Ectodermal cell (in vitro differentiated cells): Measurements from ENCODE around the gene LAPTM4A.

Experiments used
- H3K27ac ChIP-seq: 2 replicates; pipeline ENCODE4 v1.7.0; 2013; ENCODE audit warnings: mild to moderate bottlenecking, low read depth, low read length; ENCODE audit not compliant: insufficient read depth, poor library complexity, severe bottlenecking
- H3K27me3 ChIP-seq: 2 replicates; pipeline ENCODE4 v1.7.0; 2013; ENCODE audit warnings: mild to moderate bottlenecking, low read length; ENCODE audit not compliant: insufficient read depth, control insufficient read depth, poor library complexity, severe bottlenecking
- H3K36me3 ChIP-seq: one replicate; pipeline ENCODE4 v1.7.0; 2013; ENCODE audit warnings: low read length; ENCODE audit not compliant: control insufficient read depth, insufficient read depth
- H3K4me1 ChIP-seq: one replicate; pipeline ENCODE4 v1.7.0; 2013; ENCODE audit warnings: low read length; ENCODE audit not compliant: control insufficient read depth, insufficient read depth
- H3K4me3 ChIP-seq: 2 replicates; pipeline ENCODE4 v1.7.0; 2013; ENCODE audit warnings: low read depth, low read length, control low read depth; ENCODE audit not compliant: insufficient read depth
- H3K9me3 ChIP-seq: 2 replicates; pipeline ENCODE4 v1.7.0; 2013; ENCODE audit warnings: mild to moderate bottlenecking, low read length, moderate library complexity; ENCODE audit not compliant: control insufficient read depth
- WGBS, 2 experiments: methylation state at CpG; one replicate each; pipeline ENCODE4 v1.1.7; 2013; ENCODE audit warnings: missing lambda C conversion rate in 2 of 2; 5-methylcytosine and 5-hydroxymethylcytosine counted together

Gene LAPTM4A

GRCh38 chr2:20023688-20024087, 27.7 kb downstream of the LAPTM4A start:
- H3K9me3 ChIP-seq, result no peaks in the 10 kb centered on the region
- 93 to 95% methylated on average over 4 of the region's 4 CpGs for WGBS, 2 experiments
- H3K4me1 ChIP-seq, result no peaks in the 10 kb centered on the region
- no peaks in the 10 kb centered on the region for H3K36me3 ChIP-seq
- no peaks in the 10 kb centered on the region for H3K27me3 ChIP-seq
- H3K27ac ChIP-seq, result no peak overlapping the region
- H3K4me3 ChIP-seq, result no peak overlapping the region

GRCh38 chr2:20021405-20022009, 29.9 kb downstream of the LAPTM4A start:
- no peaks in the 10 kb centered on the region for H3K27me3 ChIP-seq
- 85 to 90% methylated on average over 3 of the region's 3 CpGs for WGBS, 2 experiments
- no peaks in the 10 kb centered on the region for H3K9me3 ChIP-seq
- H3K4me3 ChIP-seq, result no peak overlapping the region
- no peak overlapping the region for H3K27ac ChIP-seq
- no peaks in the 10 kb centered on the region for H3K36me3 ChIP-seq
- no peaks in the 10 kb centered on the region for H3K4me1 ChIP-seq

DNA sequence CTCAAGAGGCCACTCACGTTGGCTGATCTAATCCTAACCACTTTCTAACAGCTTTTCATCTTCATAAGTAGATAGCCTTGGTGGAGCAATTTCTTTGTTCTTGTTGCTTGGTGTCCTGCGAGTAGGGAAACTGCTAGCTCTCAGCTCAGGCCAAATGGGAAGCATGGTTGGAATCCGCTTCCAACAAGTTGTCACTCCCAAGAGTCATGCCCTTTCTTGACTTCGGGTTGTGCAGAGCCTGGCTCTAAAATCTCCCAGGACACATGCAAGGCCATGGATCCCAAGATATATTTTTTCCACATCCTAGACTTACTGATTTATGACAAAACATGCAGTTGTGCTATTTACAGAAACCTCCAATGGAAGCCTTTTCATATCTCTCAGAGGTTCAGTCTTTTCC, 31.7 kb downstream of the LAPTM4A start:
- Histone ChIP-seq H3K4me1 (no peaks in the 10 kb centered on the region), H3K36me3 (no peaks in the 10 kb centered on the region), H3K27me3 (no peaks in the 10 kb centered on the region), H3K9me3 (no peaks in the 10 kb centered on the region), H3K4me3 (no peak overlapping the region), H3K27ac (no peak overlapping the region)
- WGBS, 2 experiments, result 95 to 96% methylated on average over 4 of the region's 4 CpGs

DNA sequence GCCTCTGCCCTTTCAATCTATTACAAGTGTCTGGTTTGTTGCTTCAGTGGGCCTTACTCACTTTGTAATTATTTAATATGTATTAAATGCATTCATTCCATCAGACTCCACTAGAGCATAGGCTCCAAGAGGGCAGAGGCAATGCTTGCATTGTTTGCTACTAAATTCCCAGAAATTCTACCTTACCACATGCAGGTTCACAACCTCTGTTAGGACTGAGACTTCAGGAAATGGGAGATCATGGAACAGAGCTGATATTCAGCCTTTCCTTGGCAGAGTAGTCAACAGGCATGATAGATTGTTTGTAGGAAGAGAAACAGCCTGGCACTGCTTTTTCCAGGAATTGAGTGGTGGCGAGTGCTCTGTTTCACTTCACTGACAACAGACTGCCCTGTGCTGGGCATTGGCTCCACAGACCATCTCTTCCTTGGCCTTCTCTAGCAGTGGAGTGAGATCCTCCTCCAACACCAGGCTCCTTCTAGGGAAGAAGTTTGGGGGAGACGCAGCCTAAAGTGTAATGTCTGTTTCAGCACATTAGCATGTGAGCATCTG, 32.8 kb downstream of the LAPTM4A start:
- Histone ChIP-seq H3K9me3 (no peaks in the 10 kb centered on the region), H3K27me3 (peaks cover 7% of the 10 kb centered on the region), H3K4me3 (no peak overlapping the region), H3K4me1 (peaks cover under 1% of the 10 kb centered on the region), H3K27ac (no peak overlapping the region), H3K36me3 (no peaks in the 10 kb centered on the region)
- WGBS, 2 experiments, result 87 to 93% methylated on average over 2 of the region's 2 CpGs

- H3K4me3 ChIP-seq, result no peak overlapping the region
- H3K9me3 ChIP-seq, result no peaks in the 10 kb centered on the region
- peaks cover 31% of the 10 kb centered on the region for H3K27me3 ChIP-seq
- no peak overlapping the region for H3K27ac ChIP-seq
- H3K36me3 ChIP-seq, result no peaks in the 10 kb centered on the region
- peaks cover 11% of the 10 kb centered on the region for H3K4me1 ChIP-seq
Observed at GRCh38 chr2:20016346-20016745, 35.1 kb downstream of the LAPTM4A start.

DNA sequence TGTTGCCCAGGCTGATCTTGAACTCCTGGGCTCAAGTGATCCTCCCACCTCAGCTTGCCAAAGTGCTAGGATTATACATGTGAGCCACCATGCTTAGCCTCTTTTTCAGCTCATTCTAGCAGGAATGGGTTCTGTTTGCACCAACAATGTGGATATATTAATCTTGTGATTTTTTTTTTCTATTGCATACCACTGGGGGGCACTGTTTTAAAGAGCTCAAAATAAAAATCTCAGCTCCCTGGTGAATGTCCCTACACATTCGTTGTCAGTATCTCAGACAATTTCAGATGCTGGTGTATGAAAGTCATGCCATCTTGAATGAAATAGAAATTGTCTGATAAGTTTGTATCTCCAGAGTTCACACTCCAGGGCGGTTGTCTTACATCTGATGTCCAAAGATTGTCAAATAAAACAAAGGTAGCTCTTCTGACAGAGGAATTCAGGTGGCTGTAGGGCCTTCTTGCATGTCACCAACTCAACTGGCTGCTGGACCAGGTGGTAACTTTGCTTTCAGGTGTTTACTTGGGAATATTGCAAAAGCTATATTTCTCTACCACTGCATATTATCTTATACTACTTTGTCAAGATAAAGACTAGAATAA, 35.8 kb downstream of the LAPTM4A start:
- Histone ChIP-seq H3K9me3 (no peaks in the 10 kb centered on the region), H3K4me3 (no peak overlapping the region), H3K27me3 (peaks cover 38% of the 10 kb centered on the region), H3K4me1 (peaks cover 15% of the 10 kb centered on the region), H3K27ac (no peak overlapping the region), H3K36me3 (no peaks in the 10 kb centered on the region)
- 25 to 32% methylated on average over 2 of the region's 2 CpGs for WGBS, 2 experiments

DNA sequence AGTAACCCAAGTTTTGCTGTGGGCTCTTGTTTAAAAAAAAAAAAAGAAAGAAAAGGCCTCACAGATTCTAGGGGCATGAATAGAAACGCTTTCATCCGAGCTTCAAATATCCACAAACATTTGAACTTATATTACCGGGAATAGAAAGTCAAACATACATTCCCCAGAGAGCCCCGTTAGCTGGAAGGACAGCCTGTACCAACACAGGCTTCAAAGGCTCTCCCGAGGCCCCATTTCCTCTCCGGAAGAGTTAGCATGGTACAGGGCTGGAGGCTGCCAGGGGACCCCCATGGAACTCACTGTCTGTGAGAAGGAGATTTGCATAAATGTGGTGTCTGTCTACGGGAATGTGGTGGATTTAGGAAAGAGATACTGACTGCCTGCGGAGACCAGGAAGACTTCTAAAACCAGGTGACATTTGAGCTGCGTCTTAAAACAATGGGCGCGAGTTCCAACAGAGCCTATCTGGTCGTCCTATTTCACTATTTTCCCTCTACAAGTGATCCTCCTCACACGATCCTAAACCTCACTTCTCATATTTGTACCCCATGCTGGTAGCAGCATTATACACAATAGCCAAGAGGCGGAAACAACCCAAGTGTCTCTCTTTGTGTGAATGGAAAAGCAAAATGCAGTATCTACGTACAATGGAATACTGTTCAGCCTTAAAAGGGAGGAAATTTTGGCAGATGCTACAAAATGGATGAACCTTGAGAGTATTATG, 38.1 kb downstream of the LAPTM4A start:
- 24 to 25% methylated on average over 15 of the region's 15 CpGs for WGBS, 2 experiments
- Histone ChIP-seq H3K4me1 (peaks cover 15% of the 10 kb centered on the region), H3K27ac (peak overlapping the region; percentile 44), H3K27me3 (peaks cover 44% of the 10 kb centered on the region), H3K4me3 (peak overlapping the region; percentile 39), H3K36me3 (no peaks in the 10 kb centered on the region), H3K9me3 (no peaks in the 10 kb centered on the region)

DNA sequence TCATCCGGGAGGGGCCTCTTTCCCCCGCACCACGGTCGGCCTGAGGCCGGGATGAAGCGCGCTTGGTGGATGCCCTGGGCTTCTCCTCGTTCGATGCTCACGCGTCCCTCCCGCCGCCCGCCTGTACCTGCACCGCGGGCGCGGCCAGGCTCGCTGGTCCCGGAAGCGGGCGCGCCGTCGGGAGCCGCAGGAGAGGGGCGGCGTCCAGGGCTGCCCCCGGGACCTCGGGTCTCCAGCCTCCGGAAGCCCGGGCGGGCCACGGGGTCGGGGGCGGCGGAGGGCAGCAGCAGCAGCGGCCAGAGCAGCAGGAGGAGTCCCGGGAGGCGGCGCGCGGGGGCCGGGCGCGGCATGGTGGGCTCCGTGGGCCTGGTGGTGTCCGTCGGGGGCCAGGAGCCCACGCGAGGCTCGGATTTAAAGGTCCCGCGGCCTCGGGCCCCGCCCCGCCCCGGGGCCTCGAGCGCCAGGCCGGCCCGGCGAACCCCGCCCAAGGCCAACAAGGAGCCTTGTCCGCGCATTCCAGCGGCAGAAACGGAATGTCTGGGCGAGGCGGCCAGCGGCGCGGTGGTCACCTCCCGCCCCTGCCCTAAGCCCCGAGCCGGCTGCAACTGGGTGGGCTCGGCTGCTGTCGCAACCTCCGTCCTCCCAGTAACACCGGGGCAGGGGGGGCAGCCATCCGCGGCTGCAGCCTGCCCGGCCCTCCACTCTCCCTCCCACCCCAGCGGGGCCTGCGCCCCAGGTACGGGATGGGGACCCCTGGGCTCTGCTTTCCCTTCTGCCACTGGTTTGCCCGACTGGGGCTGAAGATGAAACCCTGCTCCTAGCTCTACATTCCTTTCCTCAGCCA, 38.9 kb downstream of the LAPTM4A start, which contains the start of gene MATN3:
TSS of gene MATN3 (minus strand) at position 387 of the 844 bp plus-strand sequence. CDS start at position 350, 37 bp downstream.
- WGBS, 2 experiments, result 1% methylated on average over 87 of the region's 87 CpGs

DNA sequence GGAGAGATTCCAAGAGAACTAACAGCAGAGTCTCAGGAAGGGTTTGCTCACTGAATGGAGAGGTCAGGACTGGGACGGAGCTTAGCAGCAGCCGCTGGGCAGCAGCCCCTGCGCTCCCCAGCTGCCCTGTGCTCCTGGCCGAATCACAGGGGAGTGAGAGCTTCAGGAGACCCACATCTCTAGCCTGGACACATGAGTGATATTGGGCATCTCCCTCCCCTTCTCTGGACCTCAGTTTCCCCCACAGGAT, 39.5 kb downstream of the LAPTM4A start:
- Histone ChIP-seq H3K36me3 (no peaks in the 10 kb centered on the region), H3K27ac (no peak overlapping the region), H3K9me3 (no peaks in the 10 kb centered on the region), H3K4me1 (peaks cover 15% of the 10 kb centered on the region), H3K4me3 (peak overlapping the region; percentile 39), H3K27me3 (peaks cover 44% of the 10 kb centered on the region)
- 30 to 31% methylated on average over 4 of the region's 4 CpGs for WGBS, 2 experiments

More for the DNA sequence above, 38.9 kb downstream of the LAPTM4A start, which contains the start of gene MATN3:
- H3K4me3 ChIP-seq, result peak within 1 kb of the TSS; percentile 39
- H3K27ac ChIP-seq, result peak within 1 kb of the TSS; percentile 44
- H3K36me3 ChIP-seq, result no peaks in the 10 kb centered on the region
- no peaks in the 10 kb centered on the region for H3K9me3 ChIP-seq
- peaks cover 15% of the 10 kb centered on the region for H3K4me1 ChIP-seq
- H3K27me3 ChIP-seq, result peaks cover 44% of the 10 kb centered on the region
